Liver (tissue), 9 donors: Measurements from ENCODE around the gene MMP20. TPM values are rescaled to one million over a fixed set of nuclear protein-coding genes. Genes with fewer than 3 reads are reported as not detected.

ENCODE experiments used
- DNase-seq: peaks from one replicate; pipeline ENCODE4 v3.0.0-alpha.2; 2017; ENCODE audit warnings: low spot score
- H3K27ac ChIP-seq, 2 donors: one replicate each; pipeline ENCODE4 v1.7.0; 2013; ENCODE audit warnings: inconsistent platforms in 2 of 2, low read length in 2 of 2, control low read depth in 1 of 2, low read depth in 1 of 2, mild to moderate bottlenecking in 1 of 2
- H3K27me3 ChIP-seq, 4 donors: one replicate each; pipeline versions ENCODE4 v1.6.1 to v1.7.0; 2013; ENCODE audit warnings: low read length in 3 of 4, inconsistent platforms in 1 of 4, mild to moderate bottlenecking in 1 of 4, moderate library complexity in 1 of 4; ENCODE audit not compliant: control insufficient read depth in 4 of 4, insufficient read depth in 4 of 4
- H3K36me3 ChIP-seq, 4 donors: one replicate each; pipeline versions ENCODE4 v1.6.1 to v1.7.0; 2013; ENCODE audit warnings: low read length in 3 of 4, mild to moderate bottlenecking in 3 of 4, low read depth in 1 of 4, moderate library complexity in 1 of 4; ENCODE audit not compliant: control insufficient read depth in 4 of 4, insufficient read depth in 3 of 4
- H3K4me1 ChIP-seq, 4 donors: one replicate each; pipeline versions ENCODE4 v1.6.1 to v1.7.0; 2013; ENCODE audit warnings: low read length in 3 of 4, mild to moderate bottlenecking in 3 of 4, moderate library complexity in 1 of 4; ENCODE audit not compliant: control insufficient read depth in 4 of 4, insufficient read depth in 4 of 4
- H3K4me3 ChIP-seq, 3 donors: one replicate each; pipeline versions ENCODE4 v1.6.1 to v1.7.0; 2013; ENCODE audit warnings: low read length in 3 of 3, control low read depth in 1 of 3, low read depth in 1 of 3, mild to moderate bottlenecking in 1 of 3
- H3K9ac ChIP-seq, 2 donors: one replicate each; pipeline ENCODE4 v1.7.0; 2013; ENCODE audit warnings: low read length in 2 of 2, mild to moderate bottlenecking in 2 of 2, moderate library complexity in 2 of 2, control low read depth in 1 of 2, low read depth in 1 of 2
- H3K9me3 ChIP-seq, 4 donors: one replicate each; pipeline versions ENCODE4 v1.6.1 to v1.7.0; 2013; ENCODE audit warnings: low read length in 3 of 4; ENCODE audit not compliant: control insufficient read depth in 4 of 4
- ATF3 ChIP-seq: IDR thresholded peaks from 2 replicates; pipeline ENCODE4 v1.6.1; 2016; ENCODE audit warnings: antibody characterized with exemption
- CTCF ChIP-seq: fragments of 150-350 bp; IDR thresholded peaks from 2 replicates; pipeline ENCODE4 v1.5.1; 2017; ENCODE audit warnings: improper control_type of control experiment, low read depth, low read length; ENCODE audit not compliant: missing input control
- EGR1 ChIP-seq, 2 donors: IDR thresholded peaks; 2 replicates each; pipeline ENCODE4 v1.6.1; 2016 to 2018; ENCODE audit warnings: antibody characterized with exemption in 2 of 2, low read depth in 2 of 2
- FOXA1 ChIP-seq: IDR thresholded peaks from 2 replicates; pipeline ENCODE4 v1.6.1; 2016; ENCODE audit warnings: antibody characterized with exemption
- GABPA ChIP-seq, 2 donors: IDR thresholded peaks in 1 of 2; conservative IDR thresholded peaks in 1 of 2; 2 replicates each; pipeline ENCODE4 v1.6.1; 2016; ENCODE audit warnings: antibody characterized with exemption in 2 of 2, mild to moderate bottlenecking in 1 of 2, moderate library complexity in 1 of 2
- HNF4A ChIP-seq, 2 donors: conservative IDR thresholded peaks; 2 replicates each; pipeline ENCODE4 v1.6.1; 2016; ENCODE audit warnings: antibody characterized with exemption in 2 of 2, mild to moderate bottlenecking in 2 of 2
- HNF4G ChIP-seq: IDR thresholded peaks from 2 replicates; pipeline ENCODE4 v1.6.1; 2016; ENCODE audit warnings: antibody characterized with exemption
- JUND ChIP-seq, 2 donors: IDR thresholded peaks; 2 replicates each; pipeline ENCODE4 v1.6.1; 2016; ENCODE audit warnings: antibody characterized with exemption in 2 of 2
- MAX ChIP-seq: IDR thresholded peaks from 2 replicates; pipeline ENCODE4 v1.6.1; 2016; ENCODE audit warnings: antibody characterized with exemption
- RAD21 ChIP-seq, 2 donors: IDR thresholded peaks; 2 replicates each; pipeline ENCODE4 v1.6.1; 2016; ENCODE audit warnings: antibody characterized with exemption in 2 of 2, mild to moderate bottlenecking in 2 of 2
- REST ChIP-seq: IDR thresholded peaks from 2 replicates; pipeline ENCODE4 v1.6.1; 2016; ENCODE audit warnings: antibody characterized with exemption, mild to moderate bottlenecking
- SP1 ChIP-seq: IDR thresholded peaks from 2 replicates; pipeline ENCODE4 v1.6.1; 2018; ENCODE audit warnings: antibody characterized with exemption, mild to moderate bottlenecking
- TAF1 ChIP-seq: conservative IDR thresholded peaks from 2 replicates; pipeline ENCODE4 v1.6.1; 2016; ENCODE audit warnings: antibody characterized with exemption, mild to moderate bottlenecking
- ZBTB33 ChIP-seq: IDR thresholded peaks from 2 replicates; pipeline ENCODE4 v1.6.1; 2016; ENCODE audit warnings: antibody characterized with exemption
- WGBS: extraction: QIAGEN DNeasy Blood & Tissue Kit; methylation state at CpG from one replicate; pipeline ENCODE4 v1.1.7; 2013; 5-methylcytosine and 5-hydroxymethylcytosine counted together
- polyA plus RNA-seq, 2 donors: library from polyadenylated mRNA; stranded (reverse) in 1 of 2; unstranded in 1 of 2; fragments of 200-250 nt in 1 of 2; fragments of >200 nt in 1 of 2; fragmentation: Nextera tagmentation in 1 of 2; extraction: Ambion mirVana in 1 of 2; gene quantifications; one replicate each; pipeline versions ENCODE4 v1.2.1 to v1.2.3, GENCODE V29; 2013 to 2015
- total RNA-seq, 2 donors: library from RNA; depleted of rRNA; stranded (reverse); fragments of >200 nt; gene quantifications; one replicate each; pipeline ENCODE4 v1.2.3, GENCODE V29; 2014
- donor health status: healthy.
- donor health status: healthy.
- donor health status: healthy.
- donor health status: healthy.
- donor health status: healthy.

Gene MMP20
- total and polyA plus RNA-seq, 4 donors = not detected

GRCh38 chr11:102620179-102620578 lies 5.0 kb downstream of the MMP20 start:
- DNase-seq = no peak
- Histone ChIP-seq H3K9ac (no peak overlapping the region), H3K27me3 (no peaks in the 10 kb centered on the region), H3K36me3 (no peaks in the 10 kb centered on the region), H3K27ac (no peak overlapping the region), H3K4me1 (no peaks in the 10 kb centered on the region), H3K4me3 (no peak overlapping the region), H3K9me3 (no peaks in the 10 kb centered on the region)
- TF ChIP-seq FOXA1 = no peak
- no peak for TF ChIP-seq HNF4A (conservative IDR thresholded peaks at IDR 0.05)
- TF ChIP-seq EGR1 (IDR thresholded peaks at IDR 0.05; ENCODE audit: low read depth in 2 of 2) = no peak
- no peak for TF ChIP-seq GABPA (IDR thresholded peaks at IDR 0.05 in 1 of 2, conservative IDR thresholded peaks at IDR 0.05 in 1 of 2)
- TF ChIP-seq REST = no peak
- TF ChIP-seq CTCF = no peak
- no peak for TF ChIP-seq HNF4G
- TF ChIP-seq TAF1 = no peak
- TF ChIP-seq ATF3 = no peak
- TF ChIP-seq RAD21 (IDR thresholded peaks at IDR 0.05) = no peak
- TF ChIP-seq ZBTB33 = no peak

- H3K9ac ChIP-seq = no peak overlapping the region
- H3K4me3 ChIP-seq = no peak overlapping the region
- no peaks in the 10 kb centered on the region for H3K9me3 ChIP-seq
- no peak overlapping the region for H3K27ac ChIP-seq
- 90% methylated on average over 1 of the region's 1 CpG for WGBS
- no peaks in the 10 kb centered on the region for H3K27me3 ChIP-seq
- H3K4me1 ChIP-seq = peaks cover 0 to 3% (median 1%) of the 10 kb centered on the region in 4 donors
- TF ChIP-seq REST (no peak), TAF1 (no peak), MAX (no peak), JUND (IDR thresholded peaks at IDR 0.05) (no peak), HNF4A (conservative IDR thresholded peaks at IDR 0.05) (no peak), FOXA1 (no peak), SP1 (no peak), ZBTB33 (no peak)
- H3K36me3 ChIP-seq = no peaks in the 10 kb centered on the region
- no peak for DNase-seq
Measured at GRCh38 chr11:102617466-102618008, 7.6 kb downstream of the MMP20 start.
